ENCODE data around the gene GCNT1. TPM values are rescaled to one million over a fixed set of nuclear protein-coding genes. Genes with fewer than 3 reads are reported as not detected.
A peak's percentile ranks its signal among the peaks of the same experiment; 100 is the strongest.

GCNT1 gene
- total RNA-seq, 1 experiment from 2014 or later: 17.2 TPM

DNA sequence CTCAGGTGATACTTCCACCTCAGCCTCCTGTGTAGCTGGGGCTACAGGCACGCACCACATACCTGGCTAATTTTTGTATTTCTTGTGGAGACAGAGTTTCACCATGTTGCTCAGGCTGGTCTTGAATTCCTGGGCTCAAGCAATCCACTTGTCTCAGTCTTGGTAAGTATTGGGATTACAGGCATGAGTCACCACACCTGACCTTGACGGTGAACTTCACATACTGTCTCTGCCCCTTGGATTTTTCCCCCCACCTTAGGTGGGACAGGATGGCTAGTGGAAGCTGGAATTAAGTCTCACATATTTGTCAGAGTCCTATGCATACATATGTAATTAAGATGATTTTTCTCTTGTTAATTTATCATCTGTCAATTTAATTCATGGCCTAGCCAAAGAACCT is 43.8 kb upstream of the GCNT1 start (continued):
- TF ChIP-seq, protein P1, sequence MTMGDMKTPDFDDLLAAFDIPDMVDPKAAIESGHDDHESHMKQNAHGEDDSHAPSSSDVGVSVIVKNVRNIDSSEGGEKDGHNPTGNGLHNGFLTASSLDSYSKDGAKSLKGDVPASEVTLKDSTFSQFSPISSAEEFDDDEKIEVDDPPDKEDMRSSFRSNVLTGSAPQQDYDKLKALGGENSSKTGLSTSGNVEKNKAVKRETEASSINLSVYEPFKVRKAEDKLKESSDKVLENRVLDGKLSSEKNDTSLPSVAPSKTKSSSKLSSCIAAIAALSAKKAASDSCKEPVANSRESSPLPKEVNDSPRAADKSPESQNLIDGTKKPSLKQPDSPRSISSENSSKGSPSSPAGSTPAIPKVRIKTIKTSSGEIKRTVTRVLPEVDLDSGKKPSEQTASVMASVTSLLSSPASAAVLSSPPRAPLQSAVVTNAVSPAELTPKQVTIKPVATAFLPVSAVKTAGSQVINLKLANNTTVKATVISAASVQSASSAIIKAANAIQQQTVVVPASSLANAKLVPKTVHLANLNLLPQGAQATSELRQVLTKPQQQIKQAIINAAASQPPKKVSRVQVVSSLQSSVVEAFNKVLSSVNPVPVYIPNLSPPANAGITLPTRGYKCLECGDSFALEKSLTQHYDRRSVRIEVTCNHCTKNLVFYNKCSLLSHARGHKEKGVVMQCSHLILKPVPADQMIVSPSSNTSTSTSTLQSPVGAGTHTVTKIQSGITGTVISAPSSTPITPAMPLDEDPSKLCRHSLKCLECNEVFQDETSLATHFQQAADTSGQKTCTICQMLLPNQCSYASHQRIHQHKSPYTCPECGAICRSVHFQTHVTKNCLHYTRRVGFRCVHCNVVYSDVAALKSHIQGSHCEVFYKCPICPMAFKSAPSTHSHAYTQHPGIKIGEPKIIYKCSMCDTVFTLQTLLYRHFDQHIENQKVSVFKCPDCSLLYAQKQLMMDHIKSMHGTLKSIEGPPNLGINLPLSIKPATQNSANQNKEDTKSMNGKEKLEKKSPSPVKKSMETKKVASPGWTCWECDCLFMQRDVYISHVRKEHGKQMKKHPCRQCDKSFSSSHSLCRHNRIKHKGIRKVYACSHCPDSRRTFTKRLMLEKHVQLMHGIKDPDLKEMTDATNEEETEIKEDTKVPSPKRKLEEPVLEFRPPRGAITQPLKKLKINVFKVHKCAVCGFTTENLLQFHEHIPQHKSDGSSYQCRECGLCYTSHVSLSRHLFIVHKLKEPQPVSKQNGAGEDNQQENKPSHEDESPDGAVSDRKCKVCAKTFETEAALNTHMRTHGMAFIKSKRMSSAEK (CRISPR knock-in tag; IDR thresholded peaks at IDR 0.05; ENCODE audit: borderline replicate concordance): no peak
- no peak for TF ChIP-seq SOX15 (CRISPR knock-in tag; IDR thresholded peaks at IDR 0.05)
- no peak for TF ChIP-seq JAZF1 (CRISPR knock-in tag; IDR thresholded peaks at IDR 0.05)
- TF ChIP-seq ATF1 (CRISPR knock-in tag; IDR thresholded peaks at IDR 0.05): no peak
- no peak for TF ChIP-seq NR3C1 (CRISPR knock-in tag; conservative IDR thresholded peaks at IDR 0.05; ENCODE audit: low read depth)
- TF ChIP-seq, protein P2, sequence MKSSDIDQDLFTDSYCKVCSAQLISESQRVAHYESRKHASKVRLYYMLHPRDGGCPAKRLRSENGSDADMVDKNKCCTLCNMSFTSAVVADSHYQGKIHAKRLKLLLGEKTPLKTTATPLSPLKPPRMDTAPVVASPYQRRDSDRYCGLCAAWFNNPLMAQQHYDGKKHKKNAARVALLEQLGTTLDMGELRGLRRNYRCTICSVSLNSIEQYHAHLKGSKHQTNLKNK (CRISPR knock-in tag; IDR thresholded peaks at IDR 0.05): no peak
- no peak for TF ChIP-seq CREM (CRISPR knock-in tag; IDR thresholded peaks at IDR 0.05)

DNA sequence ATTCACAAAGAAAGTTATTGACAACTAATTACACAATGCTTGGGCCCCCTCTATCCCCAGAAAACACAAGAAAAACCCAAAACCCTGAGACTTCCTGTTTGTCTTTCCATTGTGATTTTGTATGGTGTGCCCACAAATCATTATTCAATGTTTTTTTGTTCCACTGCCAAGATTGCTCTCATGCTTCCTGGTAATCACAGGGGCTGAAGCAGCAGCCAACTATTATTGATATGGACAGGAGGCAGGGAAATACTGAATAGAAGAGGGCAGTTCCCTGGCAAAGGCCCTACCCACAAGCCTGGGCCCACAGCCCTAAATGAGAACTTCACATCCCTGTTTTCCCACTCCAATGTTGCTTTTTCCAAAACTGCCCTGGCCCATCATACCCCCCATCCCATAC is 43.3 kb upstream of the GCNT1 start:
- DNase-seq (ENCODE audit: low spot score) (no peak), ATAC-seq (no peak)
- Mint-ChIP-seq H3K9me3 (peaks cover 25% of the 10 kb centered on the region), H3K27ac (no peak overlapping the region), H3K4me3 (no peak overlapping the region), H3K4me1 (peaks cover 41% of the 10 kb centered on the region), H3K27me3 (ENCODE audit: low read depth) (peaks cover 7% of the 10 kb centered on the region; the same call in 1 of the 2 replicates), H3K36me3 (peaks cover 8% of the 10 kb centered on the region)
- TF ChIP-seq JAZF1 (CRISPR knock-in tag; IDR thresholded peaks at IDR 0.05) (no peak), PRRX2 (CRISPR knock-in tag; IDR thresholded peaks at IDR 0.05) (no peak), ZNF138 (CRISPR knock-in tag; conservative IDR thresholded peaks at IDR 0.05) (no peak), NR3C1 (CRISPR knock-in tag; conservative IDR thresholded peaks at IDR 0.05; ENCODE audit: low read depth) (no peak)
- TF ChIP-seq, protein P3, sequence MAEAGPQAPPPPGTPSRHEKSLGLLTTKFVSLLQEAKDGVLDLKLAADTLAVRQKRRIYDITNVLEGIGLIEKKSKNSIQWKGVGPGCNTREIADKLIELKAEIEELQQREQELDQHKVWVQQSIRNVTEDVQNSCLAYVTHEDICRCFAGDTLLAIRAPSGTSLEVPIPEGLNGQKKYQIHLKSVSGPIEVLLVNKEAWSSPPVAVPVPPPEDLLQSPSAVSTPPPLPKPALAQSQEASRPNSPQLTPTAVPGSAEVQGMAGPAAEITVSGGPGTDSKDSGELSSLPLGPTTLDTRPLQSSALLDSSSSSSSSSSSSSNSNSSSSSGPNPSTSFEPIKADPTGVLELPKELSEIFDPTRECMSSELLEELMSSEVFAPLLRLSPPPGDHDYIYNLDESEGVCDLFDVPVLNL (CRISPR knock-in tag; IDR thresholded peaks at IDR 0.05; ENCODE audit: borderline replicate concordance, low read depth): no peak
- TF ChIP-seq, protein P4, sequence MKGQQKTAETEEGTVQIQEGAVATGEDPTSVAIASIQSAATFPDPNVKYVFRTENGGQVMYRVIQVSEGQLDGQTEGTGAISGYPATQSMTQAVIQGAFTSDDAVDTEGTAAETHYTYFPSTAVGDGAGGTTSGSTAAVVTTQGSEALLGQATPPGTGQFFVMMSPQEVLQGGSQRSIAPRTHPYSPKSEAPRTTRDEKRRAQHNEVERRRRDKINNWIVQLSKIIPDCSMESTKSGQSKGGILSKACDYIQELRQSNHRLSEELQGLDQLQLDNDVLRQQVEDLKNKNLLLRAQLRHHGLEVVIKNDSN (CRISPR knock-in tag; IDR thresholded peaks at IDR 0.05): no peak
- ChIA-PET CTCF (no interaction called here), POLR2A (no interaction called here)

DNA sequence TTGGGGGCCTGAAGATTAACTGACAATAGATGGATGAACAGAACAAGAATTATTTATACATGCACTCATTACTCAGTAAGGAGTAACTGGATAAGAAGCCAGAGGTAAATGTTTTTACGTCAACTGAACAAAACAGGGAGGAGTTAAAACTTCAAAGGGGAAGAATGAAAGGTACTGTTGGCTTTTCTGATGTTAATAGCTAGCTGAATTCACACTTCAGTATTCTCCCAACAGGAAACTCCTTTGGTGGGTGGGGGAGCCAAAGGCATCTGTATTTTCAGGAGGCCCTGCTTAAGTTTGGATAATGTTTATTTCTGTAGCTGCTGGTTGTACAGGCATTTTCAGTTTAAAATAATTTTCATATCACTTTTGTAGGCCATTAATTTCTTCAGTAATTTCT is 41.6 kb upstream of the GCNT1 start:
- Mint-ChIP-seq H3K9me3 (peaks cover 25% of the 10 kb centered on the region), H3K27me3 (ENCODE audit: low read depth) (peaks cover 7% of the 10 kb centered on the region; the same call in 1 of the 2 replicates), H3K27ac (no peak overlapping the region; the same call in 1 of the 2 replicates), H3K36me3 (peaks cover 8% of the 10 kb centered on the region), H3K4me3 (no peak overlapping the region), H3K4me1 (peaks cover 41% of the 10 kb centered on the region)
- DNase-seq (ENCODE audit: low spot score) (no peak), ATAC-seq (peak; percentile 81)
- CTCF ChIA-PET: interaction anchor here (0.6 to 1.7 kb wide), 5 partner anchors 13 to 241 kb away, joined by 3 to 5 read pairs (median 4); partner anchors contain the start of gene GCNT1
- POLR2A ChIA-PET: no interaction called here
- TF ChIP-seq E2F5 (CRISPR knock-in tag; IDR thresholded peaks at IDR 0.05): no peak
- no peak for TF ChIP-seq ZNF232 (CRISPR knock-in tag; IDR thresholded peaks at IDR 0.05)
- TF ChIP-seq, protein P5, sequence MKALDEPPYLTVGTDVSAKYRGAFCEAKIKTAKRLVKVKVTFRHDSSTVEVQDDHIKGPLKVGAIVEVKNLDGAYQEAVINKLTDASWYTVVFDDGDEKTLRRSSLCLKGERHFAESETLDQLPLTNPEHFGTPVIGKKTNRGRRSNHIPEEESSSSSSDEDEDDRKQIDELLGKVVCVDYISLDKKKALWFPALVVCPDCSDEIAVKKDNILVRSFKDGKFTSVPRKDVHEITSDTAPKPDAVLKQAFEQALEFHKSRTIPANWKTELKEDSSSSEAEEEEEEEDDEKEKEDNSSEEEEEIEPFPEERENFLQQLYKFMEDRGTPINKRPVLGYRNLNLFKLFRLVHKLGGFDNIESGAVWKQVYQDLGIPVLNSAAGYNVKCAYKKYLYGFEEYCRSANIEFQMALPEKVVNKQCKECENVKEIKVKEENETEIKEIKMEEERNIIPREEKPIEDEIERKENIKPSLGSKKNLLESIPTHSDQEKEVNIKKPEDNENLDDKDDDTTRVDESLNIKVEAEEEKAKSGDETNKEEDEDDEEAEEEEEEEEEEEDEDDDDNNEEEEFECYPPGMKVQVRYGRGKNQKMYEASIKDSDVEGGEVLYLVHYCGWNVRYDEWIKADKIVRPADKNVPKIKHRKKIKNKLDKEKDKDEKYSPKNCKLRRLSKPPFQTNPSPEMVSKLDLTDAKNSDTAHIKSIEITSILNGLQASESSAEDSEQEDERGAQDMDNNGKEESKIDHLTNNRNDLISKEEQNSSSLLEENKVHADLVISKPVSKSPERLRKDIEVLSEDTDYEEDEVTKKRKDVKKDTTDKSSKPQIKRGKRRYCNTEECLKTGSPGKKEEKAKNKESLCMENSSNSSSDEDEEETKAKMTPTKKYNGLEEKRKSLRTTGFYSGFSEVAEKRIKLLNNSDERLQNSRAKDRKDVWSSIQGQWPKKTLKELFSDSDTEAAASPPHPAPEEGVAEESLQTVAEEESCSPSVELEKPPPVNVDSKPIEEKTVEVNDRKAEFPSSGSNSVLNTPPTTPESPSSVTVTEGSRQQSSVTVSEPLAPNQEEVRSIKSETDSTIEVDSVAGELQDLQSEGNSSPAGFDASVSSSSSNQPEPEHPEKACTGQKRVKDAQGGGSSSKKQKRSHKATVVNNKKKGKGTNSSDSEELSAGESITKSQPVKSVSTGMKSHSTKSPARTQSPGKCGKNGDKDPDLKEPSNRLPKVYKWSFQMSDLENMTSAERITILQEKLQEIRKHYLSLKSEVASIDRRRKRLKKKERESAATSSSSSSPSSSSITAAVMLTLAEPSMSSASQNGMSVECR (CRISPR knock-in tag; IDR thresholded peaks at IDR 0.05; ENCODE audit: borderline replicate concordance): no peak
- TF ChIP-seq EMX1 (CRISPR knock-in tag; IDR thresholded peaks at IDR 0.05): no peak
- TF ChIP-seq SMAD3 (CRISPR knock-in tag; IDR thresholded peaks at IDR 0.05; ENCODE audit: borderline replicate concordance): no peak
- TF ChIP-seq ZNF281 (CRISPR knock-in tag; IDR thresholded peaks at IDR 0.05): no peak

Measured in WTC11 (cell line).